Occipital lobe (tissue), 2 donors: Measurements from ENCODE around the gene HOXA9. TPM values are rescaled to one million over a fixed set of nuclear protein-coding genes. Genes with fewer than 3 reads are reported as not detected.

ENCODE experiments used
- DNase-seq: peaks from one replicate; lab custom pipeline; 2025; lab: John Stamatoyannopoulos, UW
- total RNA-seq: library from RNA; depleted of rRNA; stranded (reverse); fragments of >200 nt; gene quantifications from one replicate; pipeline ENCODE4 v1.2.3, GENCODE V29; 2014

HOXA9 gene
- total RNA-seq, 1 donor from 2014 or later: not detected

DNA sequence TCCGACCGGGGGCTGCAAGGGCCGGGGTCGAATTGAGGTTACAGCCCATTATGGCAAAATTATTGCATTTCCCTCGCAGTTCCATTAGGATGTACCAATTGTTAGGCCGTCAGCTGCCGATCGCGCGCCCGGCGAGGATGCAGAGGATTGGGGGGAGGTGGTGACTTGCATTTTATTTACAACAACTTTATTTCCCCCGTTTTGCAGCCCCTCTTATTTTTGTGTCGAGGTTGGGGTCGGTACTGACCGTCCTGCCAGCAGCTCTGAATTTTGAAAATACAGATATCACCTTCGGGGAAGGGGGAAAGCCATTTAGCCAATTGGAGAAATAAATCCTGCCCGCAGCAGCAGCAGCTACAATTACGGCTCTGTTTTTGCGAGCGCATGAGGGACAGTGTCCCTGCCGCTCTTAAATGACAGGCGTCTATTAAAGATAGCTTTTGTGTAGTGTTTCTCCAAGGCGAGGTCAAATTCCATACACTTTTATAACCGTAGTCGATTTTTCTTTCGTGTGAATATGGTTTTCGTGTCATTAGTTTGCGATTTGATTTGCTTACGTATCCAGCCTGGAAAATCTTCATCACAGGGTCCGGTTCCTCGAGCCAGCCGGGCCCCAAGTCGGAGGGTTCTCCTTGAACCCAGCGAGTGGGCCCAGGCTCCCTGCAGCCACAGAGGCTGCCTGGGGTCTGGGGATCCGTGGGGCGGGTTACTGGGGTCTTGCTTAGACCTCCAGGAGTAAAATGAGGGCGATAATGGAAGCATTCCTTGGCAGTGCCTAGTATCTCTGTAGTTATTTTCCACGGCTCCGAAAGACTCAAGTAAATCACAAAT, 21.2 kb downstream of the HOXA9 start:
- no peak for DNase-seq

DNA sequence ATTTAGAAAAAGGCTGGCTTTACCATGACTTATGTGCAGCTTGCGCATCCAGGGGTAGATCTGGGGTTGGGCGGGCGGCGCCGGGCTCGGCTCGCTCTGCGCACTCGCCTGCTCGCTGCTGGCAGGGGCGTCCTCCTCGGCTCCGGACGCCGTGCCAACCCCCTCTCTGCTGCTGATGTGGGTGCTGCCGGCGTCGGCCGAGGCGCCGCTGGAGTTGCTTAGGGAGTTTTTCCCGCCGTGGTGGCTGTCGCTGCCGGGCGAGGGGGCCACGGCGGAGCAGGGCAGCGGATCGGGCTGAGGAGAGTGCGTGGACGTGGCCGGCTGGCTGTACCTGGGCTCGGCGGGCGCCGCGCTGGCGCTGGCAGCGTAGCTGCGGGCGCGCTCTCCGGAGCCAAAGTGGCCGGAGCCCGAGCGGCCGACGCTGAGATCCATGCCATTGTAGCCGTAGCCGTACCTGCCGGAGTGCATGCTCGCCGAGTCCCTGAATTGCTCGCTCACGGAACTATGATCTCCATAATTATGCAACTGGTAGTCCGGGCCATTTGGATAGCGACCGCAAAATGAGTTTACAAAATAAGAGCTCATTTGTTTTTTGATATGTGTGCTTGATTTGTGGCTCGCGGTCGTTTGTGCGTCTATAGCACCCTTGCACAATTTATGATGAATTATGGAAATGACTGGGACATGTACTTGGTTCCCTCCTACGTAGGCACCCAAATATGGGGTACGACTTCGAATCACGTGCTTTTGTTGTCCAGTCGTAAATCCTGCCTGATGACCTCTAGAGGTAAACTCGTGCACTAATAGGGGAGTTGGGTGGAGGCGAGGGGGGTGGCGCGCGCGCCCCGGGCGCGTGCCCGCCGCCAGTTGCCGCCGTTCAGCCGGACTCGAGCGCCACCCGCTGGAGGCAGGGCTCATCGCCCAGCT, 22.1 kb downstream of the HOXA9 start, which contains the start of gene HOXA5:
Gene HOXA5, minus strand, starts transcription at position 659 of the 927 bp plus-strand sequence. Its CDS starts 74 bp downstream, at position 585.
- DNase-seq: no peak

DNA sequence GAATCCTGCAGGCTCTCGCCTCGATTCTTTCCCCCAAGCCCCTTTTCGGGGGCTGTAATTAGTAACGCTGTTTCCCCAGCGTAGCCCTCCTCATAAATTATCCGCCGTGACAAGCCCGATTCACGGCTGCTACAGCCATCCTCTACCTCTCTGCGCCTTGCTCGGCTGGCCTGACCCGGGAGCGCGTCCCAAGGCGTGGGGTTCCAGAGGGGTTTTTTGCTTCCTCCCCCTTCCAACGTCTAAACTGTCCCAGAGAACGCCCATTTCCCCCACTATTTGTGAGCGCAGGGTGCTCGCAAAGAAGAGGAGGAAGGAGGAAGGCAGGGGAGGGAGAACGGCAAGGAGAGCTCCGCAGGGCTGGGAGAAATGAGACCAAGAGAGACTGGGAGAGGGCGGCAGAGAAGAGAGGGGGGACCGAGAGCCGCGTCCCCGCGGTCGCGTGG, 22.7 kb downstream of the HOXA9 start:
- DNase-seq: no peak

- DNase-seq: no peak
Observed at GRCh38 chr7:27141923-27142579, 23.3 kb downstream of the HOXA9 start.

GRCh38 chr7:27141137-27141922, 24.0 kb downstream of the HOXA9 start:
- no peak for DNase-seq

DNA sequence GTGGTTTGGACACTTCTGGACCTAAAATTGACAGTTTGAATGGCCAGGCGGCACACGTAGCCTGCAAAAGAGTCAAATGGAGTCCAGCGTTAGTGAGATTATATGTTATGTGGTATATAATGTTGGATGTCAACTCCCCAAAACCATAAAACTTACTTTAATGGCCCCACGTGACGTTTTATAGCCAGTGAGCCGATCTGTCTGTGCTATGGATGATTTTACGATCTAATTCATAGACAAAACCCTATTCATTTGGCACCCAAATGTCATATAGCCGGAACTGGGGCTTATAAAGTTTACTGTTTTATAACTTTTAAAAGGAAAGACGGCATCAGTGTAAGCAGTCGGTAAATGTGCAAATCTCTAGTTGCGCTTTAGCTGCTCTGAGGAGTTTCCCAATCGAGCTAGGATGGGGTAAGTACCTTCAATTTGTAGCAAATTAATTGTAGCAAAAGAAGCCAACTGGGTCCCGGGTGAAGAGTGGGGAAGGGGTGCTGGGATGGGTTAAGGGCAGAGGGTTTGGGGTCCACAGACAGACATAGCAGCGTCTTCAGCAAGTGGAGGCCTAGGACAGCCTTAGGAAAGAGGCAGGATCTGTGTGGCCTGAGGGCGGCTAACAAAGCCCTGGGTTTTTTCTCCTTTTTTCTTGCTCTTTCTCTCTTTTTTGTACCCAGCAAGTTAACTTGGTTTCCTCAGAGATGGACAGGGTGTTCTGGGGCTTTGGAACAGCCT, 25.0 kb downstream of the HOXA9 start:
- no peak for DNase-seq

GRCh38 chr7:27139334-27140125, 25.8 kb downstream of the HOXA9 start:
- DNase-seq: no peak

DNA sequence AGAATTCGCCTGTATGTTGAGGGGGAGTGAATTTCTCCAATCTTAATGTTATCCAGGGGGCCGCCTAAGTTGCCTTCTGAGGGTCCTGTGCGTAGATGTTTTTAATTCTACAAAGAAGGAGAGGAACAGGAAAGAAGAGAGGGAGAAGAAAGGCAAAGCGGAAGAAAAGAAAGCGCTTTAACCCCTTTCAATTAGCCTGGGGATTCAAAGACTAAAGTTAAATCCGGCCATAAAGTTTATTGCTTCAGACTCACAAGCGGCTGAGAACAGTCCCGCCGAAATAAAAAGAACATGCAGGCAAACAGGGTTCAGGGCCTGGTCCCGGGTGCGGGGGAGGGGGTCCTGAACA, 26.4 kb downstream of the HOXA9 start:
- no peak for DNase-seq

DNA sequence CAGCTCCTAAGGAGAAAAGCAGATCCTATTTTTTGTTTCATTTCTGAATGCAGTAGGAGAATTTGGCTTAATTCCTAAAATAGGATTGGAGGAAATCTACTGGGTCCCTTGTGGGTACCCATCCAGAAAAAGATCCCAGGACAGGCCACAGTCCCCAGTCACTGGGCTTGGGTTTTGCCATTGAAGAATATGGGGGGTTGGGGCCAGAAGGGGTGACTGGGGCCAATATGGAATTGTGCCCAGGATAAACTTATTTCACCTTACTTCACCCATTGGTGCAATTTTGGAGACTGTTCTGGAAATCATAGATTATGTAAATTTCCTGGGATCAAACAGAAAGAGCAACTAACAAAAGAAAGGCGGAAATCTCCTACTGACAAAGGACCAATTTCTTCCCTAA, 26.9 kb downstream of the HOXA9 start:
- no peak for DNase-seq

- no peak for DNase-seq
Observed at GRCh38 chr7:27137640-27138315, 27.6 kb downstream of the HOXA9 start.

DNA sequence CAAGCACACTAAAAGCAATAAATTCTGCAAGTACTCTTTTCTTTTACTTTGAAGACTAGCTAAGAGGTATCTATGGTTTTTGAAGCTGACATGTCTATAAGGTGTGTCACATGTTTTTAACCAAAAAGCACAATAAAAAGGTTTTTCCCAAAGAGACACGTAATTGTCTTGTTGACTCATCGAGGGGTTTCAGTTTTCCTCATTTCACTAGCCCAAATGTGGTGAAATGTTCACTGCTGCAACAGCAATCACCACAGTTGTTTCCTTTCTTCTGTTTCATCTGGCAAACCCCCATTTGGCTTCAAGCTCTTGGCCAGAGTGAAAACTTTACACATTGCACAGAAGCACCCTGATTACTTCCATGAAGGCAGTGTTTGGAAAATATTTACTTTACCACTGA, 30.9 kb downstream of the HOXA9 start:
- no peak for DNase-seq

DNA sequence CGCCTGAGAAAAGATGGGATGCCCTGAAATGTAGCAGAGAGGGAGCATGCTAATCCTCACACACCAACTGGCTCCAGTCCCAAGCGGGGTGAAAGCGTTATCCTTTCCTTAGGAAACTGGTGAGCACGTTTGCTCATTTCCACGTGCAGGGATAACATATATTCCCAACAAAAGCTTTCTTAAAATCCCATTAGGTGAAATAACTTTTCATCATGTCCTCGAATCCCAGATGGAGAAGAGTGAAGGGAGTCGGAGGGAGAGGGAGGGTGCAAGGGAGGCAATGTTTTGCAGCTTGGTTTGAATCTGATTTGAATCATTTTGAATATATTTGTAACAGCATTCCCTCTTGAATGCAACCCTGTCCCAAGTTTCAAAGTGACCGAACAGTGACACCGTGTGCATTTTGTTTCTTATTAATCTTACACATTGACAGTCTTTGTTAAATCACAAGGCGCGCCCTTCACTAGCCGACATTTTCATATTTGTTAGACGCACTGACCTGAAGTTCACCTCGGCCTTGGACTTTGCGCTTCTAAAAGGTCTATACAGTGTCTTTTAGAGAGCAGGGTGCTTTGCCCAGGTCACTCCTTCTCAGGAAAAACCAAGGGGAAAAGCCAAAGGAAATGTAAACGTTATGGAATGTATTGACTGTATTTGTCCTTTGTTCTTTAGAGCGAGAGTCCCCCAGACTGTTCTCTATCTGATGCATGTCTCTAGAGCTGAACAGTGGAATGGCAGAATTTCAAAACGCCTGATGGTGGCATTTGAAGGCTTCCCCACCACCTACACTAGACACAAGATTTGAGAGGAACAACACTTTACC, 31.7 kb downstream of the HOXA9 start:
- no peak for DNase-seq

GRCh38 chr7:27132978-27133377, 32.4 kb downstream of the HOXA9 start:
- DNase-seq: no peak

DNA sequence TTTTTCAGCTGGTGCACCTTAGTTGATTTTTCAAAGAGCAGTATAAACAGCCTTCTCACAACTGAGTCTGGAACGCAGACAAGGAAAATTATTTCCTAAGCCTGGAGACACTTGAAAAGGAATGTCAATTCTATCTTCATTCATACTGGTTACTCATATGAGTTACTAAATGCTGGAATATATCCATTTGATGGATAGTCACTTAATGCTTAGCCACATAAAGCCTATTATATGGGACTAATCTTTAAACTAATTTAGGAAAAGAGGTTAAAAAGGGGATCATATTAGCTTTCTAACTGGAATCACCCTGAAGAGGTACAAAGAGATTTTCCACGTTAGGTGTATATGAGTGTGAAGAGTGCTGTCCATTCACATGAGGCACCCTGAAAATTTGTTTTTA, 33.1 kb downstream of the HOXA9 start:
- DNase-seq: no peak

DNA sequence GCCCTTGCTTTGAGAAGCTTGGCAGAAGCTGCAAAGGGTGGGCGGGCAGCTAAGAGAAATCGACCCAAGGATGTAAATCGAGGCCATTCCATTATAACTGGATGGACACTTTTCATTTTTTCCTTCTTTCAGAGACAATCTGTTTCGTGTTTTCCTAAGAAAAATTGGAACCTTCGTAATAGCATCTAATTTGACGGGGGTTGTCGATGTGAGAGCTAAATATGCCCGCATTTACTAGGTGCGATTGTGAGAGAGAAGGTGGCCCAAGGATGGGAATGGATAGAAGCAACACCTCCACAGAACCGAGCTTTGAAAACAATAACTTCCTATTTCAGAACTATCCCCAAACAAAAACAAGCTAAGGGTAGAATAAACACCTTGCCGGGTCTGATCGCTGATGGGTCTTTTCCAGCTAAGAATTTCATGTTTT, 33.9 kb downstream of the HOXA9 start:
- DNase-seq: no peak

GRCh38 chr7:27130540-27131389, 34.6 kb downstream of the HOXA9 start, which contains the start of gene HOXA4:
HOXA4 (minus strand) TSS chr7:27130757; CDS start chr7:27130733, 24 bp downstream.
- no peak for DNase-seq
